Chondrocyte (in vitro differentiated cells): Measurements from ENCODE around the gene RNF149. TPM values are rescaled to one million over a fixed set of nuclear protein-coding genes. Genes with fewer than 3 reads are reported as not detected.

ENCODE experiments used
- DNase-seq: peaks from one replicate; pipeline ENCODE4 v3.0.0; 2021; ENCODE audit warnings: mixed read lengths, low spot score
- H3K27ac Mint-ChIP-seq: one replicate; pipeline ENCODE4 v1.8.0; 2021; ENCODE audit warnings: mild to moderate bottlenecking, moderate library complexity, mixed read lengths; ENCODE audit not compliant: unreplicated experiment
- H3K27me3 Mint-ChIP-seq: 2 replicates; pipeline ENCODE4 v1.8.0; 2021; ENCODE audit warnings: low read depth, mixed read lengths
- H3K36me3 Mint-ChIP-seq: 2 replicates; pipeline ENCODE4 v1.8.0; 2021; ENCODE audit warnings: low read depth, mixed read lengths
- H3K4me1 Mint-ChIP-seq: 2 replicates; pipeline ENCODE4 v1.8.0; 2021; ENCODE audit warnings: low read depth, mild to moderate bottlenecking, mixed read lengths
- H3K4me3 Mint-ChIP-seq: one replicate; pipeline ENCODE4 v1.8.0; 2021; ENCODE audit warnings: mild to moderate bottlenecking, moderate library complexity, mixed read lengths; ENCODE audit not compliant: unreplicated experiment
- H3K9me3 Mint-ChIP-seq: 2 replicates; pipeline ENCODE4 v1.8.0; 2021; ENCODE audit warnings: low read depth, mixed read lengths
- total RNA-seq: library from RNA; stranded (reverse); gene quantifications from 3 replicates; pipeline ENCODE4 v1.2.1, GENCODE V29; 2021
- TF ChIP-seq, protein P1 (sequence below): fragments of 200-600 bp; sonication (generic); IDR thresholded peaks from 2 replicates; pipeline ENCODE4 v1.5.0; 2021; ENCODE audit warnings: antibody characterized with exemption, mild to moderate bottlenecking, moderate library complexity

The RNF149 gene
- total RNA-seq, 1 donor from 2014 or later, result 26.2 TPM

DNA sequence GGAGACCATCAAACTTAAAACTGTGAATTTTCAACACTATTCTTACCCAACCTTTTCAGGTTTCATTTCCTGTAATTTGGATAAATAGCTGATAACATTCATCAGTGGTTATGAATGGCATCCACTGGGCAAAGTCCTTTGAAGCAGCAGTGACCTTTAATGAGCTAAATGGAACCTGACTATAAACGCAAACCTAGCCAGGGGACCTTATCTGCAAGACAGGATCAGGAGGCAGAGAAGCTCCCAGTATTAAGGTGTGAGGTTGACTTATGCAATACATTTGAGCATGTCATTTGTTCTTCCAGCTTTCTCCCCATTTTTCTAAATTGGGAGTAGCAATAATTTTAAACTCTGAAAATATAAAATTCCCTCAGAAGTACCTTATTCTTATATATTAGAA lies 40.4 kb upstream of the RNF149 start:
- TF ChIP-seq, protein P1, sequence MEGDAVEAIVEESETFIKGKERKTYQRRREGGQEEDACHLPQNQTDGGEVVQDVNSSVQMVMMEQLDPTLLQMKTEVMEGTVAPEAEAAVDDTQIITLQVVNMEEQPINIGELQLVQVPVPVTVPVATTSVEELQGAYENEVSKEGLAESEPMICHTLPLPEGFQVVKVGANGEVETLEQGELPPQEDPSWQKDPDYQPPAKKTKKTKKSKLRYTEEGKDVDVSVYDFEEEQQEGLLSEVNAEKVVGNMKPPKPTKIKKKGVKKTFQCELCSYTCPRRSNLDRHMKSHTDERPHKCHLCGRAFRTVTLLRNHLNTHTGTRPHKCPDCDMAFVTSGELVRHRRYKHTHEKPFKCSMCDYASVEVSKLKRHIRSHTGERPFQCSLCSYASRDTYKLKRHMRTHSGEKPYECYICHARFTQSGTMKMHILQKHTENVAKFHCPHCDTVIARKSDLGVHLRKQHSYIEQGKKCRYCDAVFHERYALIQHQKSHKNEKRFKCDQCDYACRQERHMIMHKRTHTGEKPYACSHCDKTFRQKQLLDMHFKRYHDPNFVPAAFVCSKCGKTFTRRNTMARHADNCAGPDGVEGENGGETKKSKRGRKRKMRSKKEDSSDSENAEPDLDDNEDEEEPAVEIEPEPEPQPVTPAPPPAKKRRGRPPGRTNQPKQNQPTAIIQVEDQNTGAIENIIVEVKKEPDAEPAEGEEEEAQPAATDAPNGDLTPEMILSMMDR, result no peak
- no peaks in the 10 kb centered on the region for H3K36me3 Mint-ChIP-seq
- H3K4me1 Mint-ChIP-seq, result no peaks in the 10 kb centered on the region
- no peak overlapping the region for H3K27ac Mint-ChIP-seq
- H3K4me3 Mint-ChIP-seq, result no peak overlapping the region
- H3K27me3 Mint-ChIP-seq, result no peaks in the 10 kb centered on the region
- no peaks in the 10 kb centered on the region for H3K9me3 Mint-ChIP-seq
- DNase-seq, result no peak

DNA sequence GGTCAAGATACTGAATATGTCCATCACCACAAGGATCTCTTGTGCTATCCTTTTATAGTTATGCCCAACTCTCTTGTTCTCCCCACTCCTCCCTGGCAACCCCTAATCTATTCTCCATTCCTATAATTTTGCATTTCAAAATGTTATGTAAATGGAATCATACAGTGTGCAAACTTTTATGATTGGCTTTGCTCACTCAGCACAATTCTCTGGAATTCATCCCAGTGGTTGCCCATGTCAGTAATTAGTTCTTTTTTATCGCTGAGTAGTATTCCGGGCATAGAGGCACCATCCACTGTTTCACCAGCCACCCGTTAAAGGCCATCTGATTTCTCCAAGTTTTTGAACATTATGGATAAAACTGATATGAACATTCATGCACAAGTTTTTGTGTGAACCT lies 38.4 kb upstream of the RNF149 start:
- Mint-ChIP-seq H3K4me1 (peaks cover 5% of the 10 kb centered on the region), H3K27me3 (peaks cover 3% of the 10 kb centered on the region), H3K9me3 (no peaks in the 10 kb centered on the region), H3K36me3 (no peaks in the 10 kb centered on the region), H3K4me3 (no peak overlapping the region), H3K27ac (no peak overlapping the region)
- no peak for DNase-seq
- TF ChIP-seq, protein P1, result no peak

DNA sequence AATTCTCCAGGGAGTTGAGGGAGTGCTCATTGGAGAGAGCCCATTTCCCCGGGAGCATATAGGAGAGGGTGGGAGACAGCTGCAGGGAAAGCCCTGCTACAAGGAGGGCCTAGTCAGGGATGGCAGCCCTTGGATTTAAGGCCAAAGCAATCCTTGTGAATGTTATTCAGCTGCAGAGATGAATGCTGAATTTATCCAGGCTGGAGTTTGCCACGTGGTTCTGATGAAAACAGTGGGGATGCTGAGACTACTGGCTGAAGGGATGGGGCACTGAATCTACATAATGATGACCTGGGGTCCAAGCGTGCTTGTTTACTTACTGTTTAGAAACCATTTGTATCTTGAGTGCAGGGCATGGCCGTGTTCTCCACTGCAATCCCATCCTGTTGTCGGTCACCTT lies 35.6 kb upstream of the RNF149 start:
- Mint-ChIP-seq H3K4me1 (peaks cover 5% of the 10 kb centered on the region), H3K27me3 (peaks cover 3% of the 10 kb centered on the region), H3K9me3 (no peaks in the 10 kb centered on the region), H3K27ac (no peak overlapping the region), H3K36me3 (no peaks in the 10 kb centered on the region), H3K4me3 (no peak overlapping the region)
- TF ChIP-seq, protein P1, result no peak
- DNase-seq, result no peak

DNA sequence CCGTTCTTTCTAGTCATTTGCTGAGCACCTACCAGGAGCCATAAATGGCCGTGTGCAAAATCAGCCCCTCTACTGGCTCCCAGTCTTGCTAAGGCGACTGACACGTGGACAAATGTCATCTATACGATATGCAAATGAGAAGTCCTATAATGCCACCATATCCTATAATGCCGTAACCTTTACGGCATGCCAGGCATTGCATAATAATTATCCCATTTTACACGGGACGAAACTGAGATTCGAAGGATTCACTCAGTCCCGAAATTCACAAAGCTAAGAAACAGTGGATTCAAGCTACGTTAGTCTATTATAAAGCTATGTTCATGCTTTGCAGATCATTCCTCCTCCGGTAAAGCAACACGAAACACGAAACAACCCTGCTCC lies 34.1 kb upstream of the RNF149 start:
- DNase-seq, result no peak
- peaks cover 10% of the 10 kb centered on the region for H3K4me1 Mint-ChIP-seq
- no peaks in the 10 kb centered on the region for H3K9me3 Mint-ChIP-seq
- peak overlapping the region; percentile 62 for H3K4me3 Mint-ChIP-seq
- peaks cover 3% of the 10 kb centered on the region for H3K27me3 Mint-ChIP-seq
- H3K36me3 Mint-ChIP-seq, result no peaks in the 10 kb centered on the region
- no peak overlapping the region for H3K27ac Mint-ChIP-seq
- TF ChIP-seq, protein P1, result no peak

DNA sequence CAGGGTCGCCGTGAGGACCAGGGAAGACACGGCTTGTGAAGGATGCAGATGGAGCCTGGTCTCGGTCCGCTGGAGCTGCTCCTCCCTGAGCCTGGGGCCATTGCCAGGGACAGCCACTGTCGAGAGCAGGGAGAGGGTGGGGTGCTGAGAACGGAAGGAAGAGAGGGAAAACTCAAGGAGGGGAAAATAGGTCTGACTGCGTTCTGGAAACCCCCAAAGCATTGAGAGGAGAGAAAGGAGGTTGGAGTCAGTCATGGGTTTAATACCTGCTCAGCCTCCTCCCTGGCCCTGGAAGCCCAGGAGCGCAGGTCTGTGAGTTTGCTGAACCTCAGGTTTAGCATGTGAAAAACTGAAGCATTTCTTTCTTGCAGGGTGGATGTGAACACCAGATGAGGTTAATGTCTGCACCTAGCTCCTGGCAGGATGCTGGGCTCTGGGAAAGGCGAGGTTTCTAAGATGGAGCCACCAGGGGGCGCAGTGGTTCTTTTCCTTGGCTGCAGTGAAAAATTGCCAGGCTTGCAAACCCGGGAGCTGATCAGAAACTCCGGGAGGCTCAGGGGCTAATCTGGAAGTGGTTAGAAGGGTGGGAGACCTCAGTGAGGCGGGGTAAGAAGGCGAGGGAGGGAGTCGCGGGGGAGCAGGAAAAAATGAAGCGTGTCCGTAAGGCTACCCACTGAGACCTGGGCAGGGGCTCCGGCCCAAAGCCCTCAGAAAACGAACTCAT lies 33.6 kb upstream of the RNF149 start:
- DNase-seq, result no peak
- H3K4me3 Mint-ChIP-seq, result peak overlapping the region; percentile 62
- H3K4me1 Mint-ChIP-seq, result peaks cover 10% of the 10 kb centered on the region
- peaks cover 3% of the 10 kb centered on the region for H3K27me3 Mint-ChIP-seq
- no peak overlapping the region for H3K27ac Mint-ChIP-seq
- TF ChIP-seq, protein P1, result peak; percentile 90
- H3K36me3 Mint-ChIP-seq, result no peaks in the 10 kb centered on the region
- H3K9me3 Mint-ChIP-seq, result no peaks in the 10 kb centered on the region
